SH-SY5Y (cell line): ENCODE results near the gene MFN2.

Source experiments
- GATA2 ChIP-seq: IDR thresholded peaks from 2 replicates; pipeline ENCODE4 v1.6.1; 2011; ENCODE audit warnings: mild to moderate bottlenecking, low read depth, low read length
- GATA3 ChIP-seq: IDR thresholded peaks from 2 replicates; pipeline ENCODE4 v1.6.1; 2011; ENCODE audit warnings: low read depth, mild to moderate bottlenecking, low read length, moderate library complexity

MFN2 gene

GRCh38 chr1:12059722-12060464 is 79.6 kb downstream of the MFN2 start:
- TF ChIP-seq GATA2, result no peak
- no peak for TF ChIP-seq GATA3

- TF ChIP-seq GATA2, result no peak
- no peak for TF ChIP-seq GATA3
Observed at GRCh38 chr1:12060500-12060899, 80.3 kb downstream of the MFN2 start.
